DND-41 (cell line): Measurements from ENCODE around the gene EPHA10.
"Not testable (repeated sequence)": the region's sequence is repeated elsewhere in the genome, so short reads cannot be mapped to it uniquely, and the experiment has no call there.

Experiments
- ATAC-seq: fragments of 200-7000 bp; cut with Tn5 transposase; 3 replicates; pipeline ENCODE4 v1.9.1; 2021; ENCODE audit warnings: low read depth; ENCODE audit not compliant: insufficient read depth
- DNase-seq: peaks from one replicate; pipeline ENCODE4 v3.0.0-alpha.2; 2020
- H2AFZ ChIP-seq: 2 replicates; pipeline ENCODE4 v1.6.0; 2012; ENCODE audit warnings: low read depth, low read length
- H3K27ac ChIP-seq: 2 replicates; pipeline ENCODE4 v1.5.1; 2012; ENCODE audit warnings: low read length, inconsistent platforms
- H3K27me3 ChIP-seq: fragments of 200-600 bp; sonication (generic); 2 replicates; pipeline ENCODE4 v1.6.0; 2012; ENCODE audit warnings: low read length, mild to moderate bottlenecking, inconsistent platforms; ENCODE audit not compliant: insufficient read depth, poor library complexity
- H3K36me3 ChIP-seq: 2 replicates; pipeline ENCODE4 v1.5.1; 2012; ENCODE audit warnings: low read length, inconsistent platforms; ENCODE audit not compliant: insufficient read depth
- H3K4me1 ChIP-seq: 2 replicates; pipeline ENCODE4 v1.5.1; 2012; ENCODE audit warnings: mild to moderate bottlenecking, low read length; ENCODE audit not compliant: insufficient read depth
- H3K4me2 ChIP-seq: 2 replicates; pipeline ENCODE4 v1.6.0; 2012; ENCODE audit warnings: mild to moderate bottlenecking, moderate library complexity, low read length, inconsistent platforms; ENCODE audit not compliant: insufficient read depth
- H3K4me3 ChIP-seq, 2 experiments: fragments of 200-600 bp in 1 of 2; shearing (Covaris generic) in 1 of 2; 2 replicates each; pipeline ENCODE4 v1.5.1; 2012 to 2016; ENCODE audit warnings: inconsistent platforms in 2 of 2, low read length in 2 of 2, mild to moderate bottlenecking in 2 of 2, low read depth in 1 of 2, moderate library complexity in 1 of 2
- H3K79me2 ChIP-seq: 2 replicates; pipeline ENCODE4 v1.6.0; 2012; ENCODE audit warnings: low read length, inconsistent platforms; ENCODE audit not compliant: insufficient read depth
- H3K9ac ChIP-seq: 2 replicates; pipeline ENCODE4 v1.6.0; 2012; ENCODE audit warnings: low read depth, mild to moderate bottlenecking, inconsistent platforms, low read length, moderate library complexity
- H3K9me3 ChIP-seq: 2 replicates; pipeline ENCODE4 v1.5.1; 2012; ENCODE audit warnings: low read length, moderate library complexity, mild to moderate bottlenecking, inconsistent platforms; ENCODE audit not compliant: insufficient read depth, severe bottlenecking
- H4K20me1 ChIP-seq: 2 replicates; pipeline ENCODE4 v1.6.0; 2012; ENCODE audit warnings: low read length; ENCODE audit not compliant: insufficient read depth
- CTCF ChIP-seq: IDR thresholded peaks from 2 replicates; pipeline ENCODE4 v1.5.1; 2012; ENCODE audit warnings: borderline replicate concordance, low read length, moderate library complexity, mild to moderate bottlenecking; ENCODE audit not compliant: poor library complexity, severe bottlenecking; ENCODE audit errors: extremely low read depth
- EZH2 ChIP-seq: IDR thresholded peaks from 3 replicates; pipeline ENCODE4 v1.6.1; 2012; ENCODE audit warnings: borderline replicate concordance, low read depth, mild to moderate bottlenecking, moderate library complexity, low read length, inconsistent platforms; ENCODE audit not compliant: severe bottlenecking

The EPHA10 gene

GRCh38 chr1:37778654-37779053 lies 13.7 kb upstream of the EPHA10 start:
- Histone ChIP-seq H3K4me3 (no peak overlapping the region), H2AFZ (no peak overlapping the region), H3K9me3 (no peaks in the 10 kb centered on the region), H3K4me1 (no peaks in the 10 kb centered on the region), H3K79me2 (no peaks in the 10 kb centered on the region), H3K27ac (no peak overlapping the region), H3K36me3 (no peaks in the 10 kb centered on the region), H3K4me2 (no peak overlapping the region), H3K27me3 (peaks cover 4% of the 10 kb centered on the region), H3K9ac (no peak overlapping the region), H4K20me1 (no peaks in the 10 kb centered on the region)
- DNase-seq (no peak), ATAC-seq (no peak)
- TF ChIP-seq CTCF = no peak

- no peak overlapping the region for H3K9ac ChIP-seq
- no peaks in the 10 kb centered on the region for H3K79me2 ChIP-seq
- H3K4me1 ChIP-seq = no peaks in the 10 kb centered on the region
- no peak overlapping the region for H3K27ac ChIP-seq
- no peak overlapping the region for H3K4me3 ChIP-seq
- no peak for ATAC-seq
- H2AFZ ChIP-seq = no peak overlapping the region
- H3K4me2 ChIP-seq = no peak overlapping the region
- DNase-seq = no peak
- H3K9me3 ChIP-seq = no peaks in the 10 kb centered on the region
- H3K36me3 ChIP-seq = no peaks in the 10 kb centered on the region
- H3K27me3 ChIP-seq = peaks cover 4% of the 10 kb centered on the region
- no peak for TF ChIP-seq CTCF
- no peaks in the 10 kb centered on the region for H4K20me1 ChIP-seq
Measured at GRCh38 chr1:37776946-37777516, 12.1 kb upstream of the EPHA10 start.

- not testable (repeated sequence) for ATAC-seq
Measured at GRCh38 chr1:37771440-37771839, 6.5 kb upstream of the EPHA10 start.

GRCh38 chr1:37767488-37767887 lies 2.6 kb upstream of the EPHA10 start:
- H3K4me1 ChIP-seq = no peaks in the 10 kb centered on the region
- ATAC-seq (no peak), DNase-seq (no peak)
- TF ChIP-seq EZH2 (no peak), CTCF (no peak)
- peaks cover 4% of the 10 kb centered on the region for H4K20me1 ChIP-seq
- no peaks in the 10 kb centered on the region for H3K9me3 ChIP-seq
- H3K9ac ChIP-seq = no peak overlapping the region
- H3K27ac ChIP-seq = no peak overlapping the region
- no peaks in the 10 kb centered on the region for H3K79me2 ChIP-seq
- no peak overlapping the region for H2AFZ ChIP-seq
- H3K4me3 ChIP-seq = no peak overlapping the region
- no peaks in the 10 kb centered on the region for H3K36me3 ChIP-seq
- no peak overlapping the region for H3K4me2 ChIP-seq
- peaks cover 8% of the 10 kb centered on the region for H3K27me3 ChIP-seq

More at GRCh38 chr1:37771440-37771839, 6.5 kb upstream of the EPHA10 start:
- not testable (repeated sequence) for H2AFZ ChIP-seq, H4K20me1 ChIP-seq, H3K79me2 ChIP-seq, DNase-seq, H3K4me2 ChIP-seq, H3K36me3 ChIP-seq, H3K9ac ChIP-seq, H3K27ac ChIP-seq, H3K4me3 ChIP-seq, H3K27me3 ChIP-seq, H3K9me3 ChIP-seq, H3K4me1 ChIP-seq
